ENCODE data around the gene MRPL48.

The MRPL48 gene

DNA sequence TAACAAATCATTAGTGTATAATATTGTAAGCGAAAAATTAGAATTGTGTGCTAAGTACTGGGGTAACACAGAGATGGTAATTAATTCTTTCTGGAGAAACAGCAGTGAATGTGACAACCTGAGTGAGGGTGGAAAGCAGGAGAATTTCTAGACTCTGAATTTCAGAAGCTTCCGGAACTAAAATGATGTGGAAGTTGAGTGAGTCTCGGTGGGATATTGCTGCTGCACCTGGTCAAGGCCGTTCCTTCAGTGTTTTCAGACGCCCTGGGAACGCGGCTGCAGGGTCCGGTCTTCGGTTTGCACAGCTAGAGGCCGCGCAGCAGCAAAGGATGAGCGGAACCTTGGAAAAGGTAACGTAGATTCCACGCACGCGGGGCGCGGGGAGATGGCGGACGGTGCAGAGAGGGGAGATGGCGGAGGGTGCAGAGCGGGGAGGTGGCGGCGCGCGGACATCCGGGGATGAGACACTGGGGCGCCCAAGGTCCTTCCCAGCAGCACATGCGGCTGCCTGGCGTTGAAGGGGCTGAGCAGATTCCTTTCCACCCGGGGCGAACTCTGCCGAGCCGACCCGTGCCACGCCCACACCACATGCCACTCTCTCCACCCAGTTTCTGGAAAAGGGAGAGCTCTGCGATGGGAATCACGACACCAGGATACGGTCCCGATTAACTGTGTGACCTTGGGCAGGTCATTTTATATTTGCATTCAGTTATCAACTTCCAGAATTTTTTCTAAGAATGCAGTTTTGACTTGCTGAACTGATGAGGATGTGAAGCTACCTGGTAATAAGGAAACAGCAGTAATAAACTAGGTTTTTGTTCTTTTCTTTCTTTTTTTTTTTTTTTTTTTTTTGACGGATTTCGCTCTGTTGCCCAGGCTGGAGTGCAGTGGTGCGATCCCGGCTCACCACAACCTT is at the start of gene MRPL48:
Gene MRPL48, plus strand, starts transcription at position 232 of the 916 bp plus-strand sequence. Its CDS starts 98 bp downstream, at position 330.
- in situ Hi-C loops (cut with HindIII; ENCODE audit: low sequenced_read_pairs): no loop called here
- TF ChIP-seq, protein P1, sequence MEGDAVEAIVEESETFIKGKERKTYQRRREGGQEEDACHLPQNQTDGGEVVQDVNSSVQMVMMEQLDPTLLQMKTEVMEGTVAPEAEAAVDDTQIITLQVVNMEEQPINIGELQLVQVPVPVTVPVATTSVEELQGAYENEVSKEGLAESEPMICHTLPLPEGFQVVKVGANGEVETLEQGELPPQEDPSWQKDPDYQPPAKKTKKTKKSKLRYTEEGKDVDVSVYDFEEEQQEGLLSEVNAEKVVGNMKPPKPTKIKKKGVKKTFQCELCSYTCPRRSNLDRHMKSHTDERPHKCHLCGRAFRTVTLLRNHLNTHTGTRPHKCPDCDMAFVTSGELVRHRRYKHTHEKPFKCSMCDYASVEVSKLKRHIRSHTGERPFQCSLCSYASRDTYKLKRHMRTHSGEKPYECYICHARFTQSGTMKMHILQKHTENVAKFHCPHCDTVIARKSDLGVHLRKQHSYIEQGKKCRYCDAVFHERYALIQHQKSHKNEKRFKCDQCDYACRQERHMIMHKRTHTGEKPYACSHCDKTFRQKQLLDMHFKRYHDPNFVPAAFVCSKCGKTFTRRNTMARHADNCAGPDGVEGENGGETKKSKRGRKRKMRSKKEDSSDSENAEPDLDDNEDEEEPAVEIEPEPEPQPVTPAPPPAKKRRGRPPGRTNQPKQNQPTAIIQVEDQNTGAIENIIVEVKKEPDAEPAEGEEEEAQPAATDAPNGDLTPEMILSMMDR (IDR thresholded peaks at IDR 0.05; ENCODE audit: low read depth, low read length, missing control alignments): no peak
- peak within 1 kb of the TSS; percentile 66 for H3K4me3 ChIP-seq (ENCODE audit: low read depth, low read length)
- peak; percentile 87 for DNase-seq (ENCODE audit: low read depth)

DNA sequence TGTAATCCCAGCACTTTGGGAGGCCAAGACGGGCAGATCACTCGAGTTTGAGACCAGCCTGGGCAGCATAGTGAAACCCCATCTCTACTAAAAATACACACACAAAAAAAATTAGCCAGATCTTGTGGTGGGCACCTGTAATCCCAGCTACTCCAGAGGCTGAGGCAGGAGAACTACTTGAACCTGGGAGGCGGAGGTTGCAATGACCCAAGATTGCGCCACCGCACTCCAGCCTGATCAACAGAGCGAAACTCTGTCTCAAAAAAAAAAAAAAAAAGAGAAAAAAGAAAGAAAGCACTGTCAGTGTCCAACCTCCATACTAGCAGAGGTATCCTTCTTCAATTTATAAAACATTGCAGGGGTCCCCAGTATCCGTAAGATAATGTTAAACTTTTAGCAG is 44.6 kb upstream of the MRPL48 start:
- TF ChIP-seq, protein P1 (IDR thresholded peaks at IDR 0.05; ENCODE audit: low read depth, low read length, missing control alignments): no peak
- in situ Hi-C loops (cut with HindIII; ENCODE audit: low sequenced_read_pairs): no loop called here
- DNase-seq (ENCODE audit: low read depth): no peak

DNA sequence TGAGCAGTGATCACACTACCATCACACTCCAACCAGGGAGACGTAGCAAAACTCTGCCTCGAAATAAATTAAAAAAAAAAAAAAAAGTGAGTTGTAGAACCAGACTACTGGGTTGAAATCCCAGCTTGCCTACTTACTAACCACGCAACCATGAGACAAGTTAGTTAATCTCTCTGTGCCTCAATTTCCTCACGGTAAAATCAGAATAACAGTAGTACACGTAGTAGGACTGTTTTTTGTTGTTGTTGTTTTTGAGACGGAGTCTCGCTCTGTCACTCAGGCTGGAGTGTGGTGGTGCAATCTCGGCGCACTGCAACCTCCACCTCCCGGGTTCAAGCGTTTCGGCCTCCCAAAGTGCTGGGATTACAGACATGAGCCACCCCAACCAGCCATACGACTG is 41.0 kb upstream of the MRPL48 start:
- TF ChIP-seq, protein P1 (IDR thresholded peaks at IDR 0.05; ENCODE audit: low read depth, low read length, missing control alignments): no peak
- DNase-seq (ENCODE audit: low read depth): no peak
- no peak overlapping the region for H3K4me3 ChIP-seq (ENCODE audit: low read depth, low read length)
- in situ Hi-C loops (cut with HindIII; ENCODE audit: low sequenced_read_pairs): no loop called here

More for the DNA sequence above, 44.6 kb upstream of the MRPL48 start:
- H3K4me3 ChIP-seq (ENCODE audit: low read depth, low read length): no peak overlapping the region

DNA sequence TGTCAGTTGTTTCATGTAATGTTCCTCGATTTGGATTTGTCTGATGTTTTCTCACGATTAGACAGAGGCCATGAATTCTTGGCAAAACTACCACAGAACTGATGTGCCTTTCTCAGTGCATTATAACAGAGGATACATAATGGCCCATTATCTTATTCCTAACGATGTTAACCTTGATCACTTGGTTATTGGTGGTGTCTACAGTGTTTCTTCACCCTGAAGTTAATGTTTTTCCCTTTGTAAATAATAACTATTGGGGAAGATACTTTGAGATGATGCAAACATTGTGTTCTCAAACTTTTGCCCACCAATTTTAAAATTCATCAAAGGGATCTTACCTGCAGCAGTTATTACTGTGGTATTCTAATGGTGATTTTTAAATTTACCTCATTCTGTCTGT is 39.9 kb upstream of the MRPL48 start:
- in situ Hi-C loops (cut with HindIII; ENCODE audit: low sequenced_read_pairs): no loop called here
- TF ChIP-seq, protein P1 (IDR thresholded peaks at IDR 0.05; ENCODE audit: low read depth, low read length, missing control alignments): no peak
- no peak overlapping the region for H3K4me3 ChIP-seq (ENCODE audit: low read depth, low read length)
- no peak for DNase-seq (ENCODE audit: low read depth)

DNA sequence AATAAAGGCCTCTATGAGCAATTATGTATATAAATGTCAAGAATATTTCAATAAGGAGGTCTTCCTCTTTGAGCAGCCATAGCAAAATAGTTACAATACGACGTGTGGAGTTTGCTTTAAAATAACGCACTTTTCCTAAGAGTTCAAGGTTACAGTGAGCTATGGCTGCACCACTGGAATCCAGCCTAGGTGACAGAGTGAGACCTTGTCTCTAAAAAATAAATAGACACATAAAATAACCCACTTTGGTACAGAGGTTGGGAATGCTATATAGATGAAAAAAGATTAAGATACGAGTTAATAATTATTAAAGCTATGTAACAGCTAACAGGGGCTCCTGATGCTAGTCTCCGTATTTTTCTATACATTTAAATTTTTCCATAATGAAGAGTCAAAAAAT is 39.4 kb upstream of the MRPL48 start:
- no peak overlapping the region for H3K4me3 ChIP-seq (ENCODE audit: low read depth, low read length)
- TF ChIP-seq, protein P1 (IDR thresholded peaks at IDR 0.05; ENCODE audit: low read depth, low read length, missing control alignments): no peak
- no peak for DNase-seq (ENCODE audit: low read depth)
- in situ Hi-C loops (cut with HindIII; ENCODE audit: low sequenced_read_pairs): no loop called here

DNA sequence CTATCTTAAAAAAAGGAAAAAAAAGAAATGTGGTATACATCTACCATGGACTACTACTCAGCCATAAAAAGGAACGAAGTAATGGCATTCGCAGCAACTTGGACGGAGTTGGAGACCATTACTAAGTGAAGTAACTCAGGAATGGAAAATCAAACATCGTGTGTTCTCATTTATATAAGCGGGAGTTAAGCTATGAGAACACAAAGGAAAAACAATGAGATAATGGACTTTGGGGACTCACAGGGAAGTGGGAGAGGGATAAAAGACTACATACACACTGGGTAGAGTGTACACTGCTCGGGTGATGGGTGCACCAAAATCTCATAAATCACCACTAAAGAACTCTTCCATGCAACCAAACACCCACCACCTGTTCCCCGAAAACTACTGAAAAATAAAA is 38.6 kb upstream of the MRPL48 start:
- H3K4me3 ChIP-seq (ENCODE audit: low read depth, low read length): no peak overlapping the region
- in situ Hi-C loops (cut with HindIII; ENCODE audit: low sequenced_read_pairs): no loop called here
- TF ChIP-seq, protein P1 (IDR thresholded peaks at IDR 0.05; ENCODE audit: low read depth, low read length, missing control alignments): no peak
- no peak for DNase-seq (ENCODE audit: low read depth)
